ENCODE measurements around the gene PRKCE.

GRCh38 chr2:45890819-45891218 lies 239.3 kb downstream of the PRKCE start:
- no peak for TF ChIP-seq CTCF (IDR thresholded peaks at IDR 0.05)
- TF ChIP-seq POLR2A (IDR thresholded peaks at IDR 0.05): peak in 1 of 3 donors; percentile 14

Data from body of pancreas (tissue), 4 donors.